Esophagus squamous epithelium (tissue), 5 donors: ENCODE results near the gene RGS3. TPM values are rescaled to one million over a fixed set of nuclear protein-coding genes. Genes with fewer than 3 reads are reported as not detected.

Source experiments
- DNase-seq: peaks from one replicate; lab custom pipeline; 2025; lab: John Stamatoyannopoulos, UW
- H3K27ac ChIP-seq, 4 donors: fragments of 200-600 bp; sonication (generic); one replicate each; pipeline ENCODE4 v1.5.1; 2016 to 2019; ENCODE audit warnings: mild to moderate bottlenecking in 1 of 4
- H3K27me3 ChIP-seq, 4 donors: fragments of 200-600 bp; sonication (generic); 1 replicate in 3 of 4; 2 replicates in 1 of 4; pipeline versions ENCODE4 v1.5.1 to v1.6.0; 2017 to 2021; ENCODE audit warnings: antibody characterized with exemption in 1 of 4
- H3K36me3 ChIP-seq, 3 donors: fragments of 200-600 bp; sonication (generic); one replicate each; pipeline ENCODE4 v1.5.1; 2016 to 2019
- H3K4me1 ChIP-seq, 3 donors: fragments of 200-600 bp; sonication (generic); one replicate each; pipeline ENCODE4 v1.5.1; 2017 to 2019
- H3K4me3 ChIP-seq, 4 donors: fragments of 200-600 bp; sonication (generic); 1 replicate in 3 of 4; 2 replicates in 1 of 4; pipeline ENCODE4 v1.5.1; 2016 to 2019; ENCODE audit warnings: mild to moderate bottlenecking in 2 of 4, moderate library complexity in 1 of 4
- H3K9me3 ChIP-seq, 3 donors: fragments of 200-600 bp; sonication (generic); one replicate each; pipeline ENCODE4 v1.5.1; 2016 to 2019
- POLR2A ChIP-seq, 4 donors: fragments of 450-650 bp; IDR thresholded peaks; one replicate each; pipeline ENCODE4 v1.6.1; 2017; ENCODE audit warnings: antibody characterized with exemption in 4 of 4, mild to moderate bottlenecking in 4 of 4, moderate library complexity in 3 of 4
- WGBS, 2 donors: methylation state at CpG; one replicate each; pipeline ENCODE4 v1.1.5; 2018; 5-methylcytosine and 5-hydroxymethylcytosine counted together
- intact Hi-C: fragments of 100-400 bp; cut with DNase I; formaldehyde crosslinking; loops from one replicate; pipeline ENCODE4 v1.15.0; 2022
- total RNA-seq, 4 donors: library from RNA; depleted of rRNA; stranded (reverse); fragments of >200 nt; gene quantifications; one replicate each; pipeline ENCODE4 v1.1.0, GENCODE V29; 2016
- TF ChIP-seq, protein P1 (sequence below), 6 experiments: fragments of 450-650 bp in 4 of 6; fragments of 200-600 bp in 2 of 6; sonication (generic) in 2 of 6; IDR thresholded peaks; one replicate each; pipeline ENCODE4 v1.5.1; 2016 to 2019; ENCODE audit warnings: antibody characterized with exemption in 6 of 6, mild to moderate bottlenecking in 4 of 6, moderate library complexity in 4 of 6
- donor health status: DM: yes; HTN: yes; CAD: no.

Gene RGS3
- total RNA-seq, 4 donors from 2014 or later: 9.7 to 16.3 (median 12.7) TPM

DNA sequence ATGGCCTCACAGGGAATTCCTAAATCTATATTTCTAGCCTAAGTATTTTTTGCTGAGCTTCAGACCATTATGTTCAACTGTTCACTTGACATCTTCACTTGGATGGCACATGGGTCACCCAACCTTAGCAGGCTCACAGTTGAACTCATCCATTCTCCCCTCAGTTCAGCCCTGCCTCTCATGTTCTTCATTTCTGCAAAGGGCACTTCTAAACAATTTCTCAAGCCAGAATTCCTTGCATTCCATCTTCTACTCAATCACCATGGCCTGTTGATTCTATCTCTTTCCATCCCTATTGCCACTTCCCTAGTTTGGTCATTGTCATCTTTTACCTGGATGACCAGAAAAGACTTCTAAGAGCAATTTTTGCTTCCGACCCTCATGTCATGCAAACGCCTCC is 7.3 kb upstream of the RGS3 start:
- WGBS, 2 donors: 95 to 96% methylated on average over 2 of the region's 2 CpGs
- intact Hi-C loops: loop anchor here (5.0 kb wide), 1 partner anchor 131 kb away; no protein-coding TSS in a partner anchor
- Histone ChIP-seq H3K27me3 (no peaks in the 10 kb centered on the region), H3K27ac (peak overlapping the region; percentile 64 to 83 (median 82)), H3K36me3 (no peaks in the 10 kb centered on the region), H3K9me3 (no peaks in the 10 kb centered on the region), H3K4me3 (no peak overlapping the region), H3K4me1 (peaks cover 0 to 28% (median 15%) of the 10 kb centered on the region in 3 donors)
- TF ChIP-seq, protein P1, sequence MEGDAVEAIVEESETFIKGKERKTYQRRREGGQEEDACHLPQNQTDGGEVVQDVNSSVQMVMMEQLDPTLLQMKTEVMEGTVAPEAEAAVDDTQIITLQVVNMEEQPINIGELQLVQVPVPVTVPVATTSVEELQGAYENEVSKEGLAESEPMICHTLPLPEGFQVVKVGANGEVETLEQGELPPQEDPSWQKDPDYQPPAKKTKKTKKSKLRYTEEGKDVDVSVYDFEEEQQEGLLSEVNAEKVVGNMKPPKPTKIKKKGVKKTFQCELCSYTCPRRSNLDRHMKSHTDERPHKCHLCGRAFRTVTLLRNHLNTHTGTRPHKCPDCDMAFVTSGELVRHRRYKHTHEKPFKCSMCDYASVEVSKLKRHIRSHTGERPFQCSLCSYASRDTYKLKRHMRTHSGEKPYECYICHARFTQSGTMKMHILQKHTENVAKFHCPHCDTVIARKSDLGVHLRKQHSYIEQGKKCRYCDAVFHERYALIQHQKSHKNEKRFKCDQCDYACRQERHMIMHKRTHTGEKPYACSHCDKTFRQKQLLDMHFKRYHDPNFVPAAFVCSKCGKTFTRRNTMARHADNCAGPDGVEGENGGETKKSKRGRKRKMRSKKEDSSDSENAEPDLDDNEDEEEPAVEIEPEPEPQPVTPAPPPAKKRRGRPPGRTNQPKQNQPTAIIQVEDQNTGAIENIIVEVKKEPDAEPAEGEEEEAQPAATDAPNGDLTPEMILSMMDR (IDR thresholded peaks at IDR 0.05): no peak
- no peak for TF ChIP-seq POLR2A (IDR thresholded peaks at IDR 0.05)
- no peak for DNase-seq

DNA sequence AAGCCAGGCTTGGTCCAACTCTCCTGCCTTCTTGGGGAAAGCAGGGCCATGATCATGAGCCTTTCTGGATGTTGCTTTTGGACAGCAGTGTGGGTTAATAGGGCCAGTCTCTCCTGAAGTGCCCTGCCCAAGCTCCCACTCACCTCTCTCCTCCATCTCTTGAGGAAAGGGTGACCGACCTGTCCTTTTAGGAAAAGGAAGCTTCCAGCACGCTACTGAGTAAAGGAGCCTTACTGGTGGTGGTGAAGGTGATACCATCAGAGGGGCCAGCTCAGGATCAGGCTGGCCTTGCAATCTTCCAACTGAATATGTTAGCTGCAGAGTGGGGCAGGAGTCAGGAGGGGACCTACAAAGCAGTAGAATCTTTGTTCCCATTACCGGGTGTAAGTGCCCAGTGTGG is 2.2 kb upstream of the RGS3 start:
- Histone ChIP-seq H3K36me3 (no peaks in the 10 kb centered on the region), H3K27me3 (peaks cover 0 to 12% (median 0%) of the 10 kb centered on the region in 4 donors), H3K4me3 (no peak overlapping the region), H3K4me1 (peaks cover 6 to 30% (median 10%) of the 10 kb centered on the region in 3 donors), H3K9me3 (no peaks in the 10 kb centered on the region), H3K27ac (no peak overlapping the region)
- intact Hi-C loops: no loop called here
- no peak for TF ChIP-seq POLR2A (IDR thresholded peaks at IDR 0.05)
- TF ChIP-seq, protein P1 (IDR thresholded peaks at IDR 0.05): no peak
- WGBS, 2 donors: 82 to 93% methylated on average over 2 to 3 of the region's 3 CpGs
- no peak for DNase-seq

DNA sequence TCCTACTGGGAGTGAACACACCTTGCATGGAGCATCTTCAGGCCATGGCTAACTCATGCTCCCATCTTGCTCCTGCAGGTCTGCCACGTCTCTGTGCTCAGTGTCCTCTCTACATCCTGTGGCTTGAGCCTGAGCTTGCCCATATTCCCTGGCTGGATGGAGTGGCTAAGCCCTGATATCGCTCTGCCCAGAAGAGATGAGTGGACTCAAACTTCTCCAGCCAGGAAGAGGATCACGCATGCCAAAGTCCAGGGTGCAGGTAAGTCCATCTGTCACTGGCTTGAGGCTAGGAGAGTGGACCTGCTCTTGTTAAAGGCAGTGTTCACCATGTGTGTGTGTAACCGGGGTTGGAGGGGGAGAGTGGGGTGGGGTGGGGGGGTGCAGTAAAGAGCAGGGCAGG is 1.6 kb upstream of the RGS3 start:
- H3K9me3 ChIP-seq: no peaks in the 10 kb centered on the region
- H3K27ac ChIP-seq: no peak overlapping the region
- 91 to 100% methylated on average over 2 to 4 of the region's 4 CpGs for WGBS, 2 donors
- H3K36me3 ChIP-seq: no peaks in the 10 kb centered on the region
- TF ChIP-seq, protein P1 (IDR thresholded peaks at IDR 0.05): no peak
- TF ChIP-seq POLR2A (IDR thresholded peaks at IDR 0.05): no peak
- peaks cover 6 to 28% (median 10%) of the 10 kb centered on the region in 3 donors for H3K4me1 ChIP-seq
- peaks cover 0 to 12% (median 0%) of the 10 kb centered on the region in 4 donors for H3K27me3 ChIP-seq
- DNase-seq: no peak
- intact Hi-C loops: no loop called here
- no peak overlapping the region for H3K4me3 ChIP-seq

DNA sequence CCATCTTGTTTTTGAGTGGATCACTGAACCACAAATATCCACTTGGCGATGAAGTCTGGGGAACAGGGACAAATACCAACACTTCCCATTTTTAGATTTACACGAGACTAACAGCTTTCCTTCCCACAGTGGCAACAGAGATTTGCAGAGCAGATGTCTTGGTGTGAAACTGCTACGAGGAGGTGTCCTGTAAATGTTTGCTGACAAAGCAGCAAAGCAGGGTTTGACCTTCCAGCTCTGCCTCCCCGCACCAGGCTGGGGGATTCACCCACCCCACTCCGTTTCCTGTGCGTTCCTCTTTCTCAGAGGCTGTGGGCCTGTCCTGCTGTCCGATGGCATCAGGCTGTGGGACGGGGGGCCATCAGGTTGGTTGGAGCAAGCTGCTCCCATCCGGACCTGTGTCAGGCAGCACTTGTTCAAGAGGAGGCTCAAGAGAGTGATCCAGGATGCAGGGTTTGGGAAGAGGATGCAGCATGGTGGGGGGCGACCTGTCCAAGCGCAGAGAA is 693 bp upstream of the RGS3 start:
- intact Hi-C loops: no loop called here
- no peak overlapping the region for H3K27ac ChIP-seq
- H3K4me3 ChIP-seq: peak overlapping the region in 1 of 4 donors; percentile 67
- H3K36me3 ChIP-seq: no peaks in the 10 kb centered on the region
- H3K9me3 ChIP-seq: no peaks in the 10 kb centered on the region
- H3K27me3 ChIP-seq: peaks cover 0 to 12% (median 0%) of the 10 kb centered on the region in 4 donors
- H3K4me1 ChIP-seq: peaks cover 6 to 28% (median 10%) of the 10 kb centered on the region in 3 donors
- TF ChIP-seq POLR2A (IDR thresholded peaks at IDR 0.05): no peak
- TF ChIP-seq, protein P1 (IDR thresholded peaks at IDR 0.05): no peak
- WGBS, 2 donors: 84 to 93% methylated on average over 4 to 8 of the region's 11 CpGs
- no peak for DNase-seq

DNA sequence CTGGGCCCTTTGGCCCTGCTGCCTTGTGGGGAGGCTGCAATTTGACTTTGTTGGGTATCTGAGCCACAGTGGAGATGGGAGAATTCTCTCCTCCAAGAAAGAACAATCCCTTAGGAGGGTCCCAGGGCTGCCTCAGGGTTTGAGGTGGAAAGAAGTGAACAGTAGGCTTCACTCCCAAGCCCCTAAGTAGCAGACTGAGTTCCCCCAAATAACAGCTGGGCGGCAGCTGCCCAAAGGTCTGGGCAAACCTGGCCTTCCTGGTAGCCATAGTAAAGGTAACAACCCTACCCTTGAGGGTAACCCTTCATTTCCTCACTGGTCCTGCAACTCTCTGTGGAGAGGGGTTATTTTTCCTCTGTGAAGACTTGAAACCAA is 746 bp downstream of the RGS3 start:
- 100% methylated on average over 1 of the region's 1 CpG for WGBS, 2 donors

More for the DNA sequence above, 746 bp downstream of the RGS3 start:
- intact Hi-C loops: no loop called here
- no peaks in the 10 kb centered on the region for H3K36me3 ChIP-seq
- H3K27ac ChIP-seq: peak overlapping the region in 1 of 4 donors; percentile 55
- H3K9me3 ChIP-seq: no peaks in the 10 kb centered on the region
- TF ChIP-seq, protein P1 (IDR thresholded peaks at IDR 0.05): no peak
- TF ChIP-seq POLR2A (IDR thresholded peaks at IDR 0.05): no peak
- DNase-seq: no peak
- peak overlapping the region in 3 of 4 donors; percentile 49 to 67 (median 51) for H3K4me3 ChIP-seq
- peaks cover 6 to 28% (median 10%) of the 10 kb centered on the region in 3 donors for H3K4me1 ChIP-seq
- H3K27me3 ChIP-seq: peaks cover 0 to 12% (median 0%) of the 10 kb centered on the region in 4 donors
